ENCODE data around the gene ITGAE. TPM values are rescaled to one million over a fixed set of nuclear protein-coding genes. Genes with fewer than 3 reads are reported as not detected.

ITGAE gene
- polyA plus RNA-seq, 2 of the 4 experiments (the other 2 are of a cell fraction) = 154 to 156 TPM

GRCh38 chr17:3814361-3814760 is 13.4 kb upstream of the ITGAE start:
- ChIA-PET CTCF (interaction anchor here (0.9 to 16.6 kb wide), 4 partner anchors 12 to 137 kb away, joined by 3 to 303 read pairs (median 20); no protein-coding TSS in a partner anchor), POLR2A (interaction anchor here (0.6 to 0.7 kb wide), 3 partner anchors 20 to 209 kb away, joined by 3 to 8 read pairs (median 3); partner anchors contain the start of gene HASPIN)
- Histone ChIP-seq H3K4me2 (no peak overlapping the region), H3K4me3 (no peak overlapping the region), H3K4me1 (0 out of 3 replicates have a peak, but pooled peaks cover under 1% of the 10 kb centered on the region), H3K9me3 (no peaks in the 10 kb centered on the region), H3K27ac (no peak overlapping the region)
- DNase-seq (ENCODE audit: low read depth in 1 of 2, low spot score in 1 of 2) (no peak), FAIRE-seq (no peak), ATAC-seq (no peak)
- TF ChIP-seq EHMT2 (IDR thresholded peaks at IDR 0.05; ENCODE audit: low read depth) = no peak
- TF ChIP-seq HDAC2 (IDR thresholded peaks at IDR 0.05) = no peak
- no peak for TF ChIP-seq MAFK (IDR thresholded peaks at IDR 0.05; ENCODE audit: partially characterized antibody)
- TF ChIP-seq POLR2A (IDR thresholded peaks at IDR 0.05; ENCODE audit: low read length) = no peak
- TF ChIP-seq TP53 (CRISPR knock-in tag; IDR thresholded peaks at IDR 0.05) = no peak
- TF ChIP-seq HOXB13 (CRISPR knock-in tag; IDR thresholded peaks at IDR 0.05; ENCODE audit: low read depth) = no peak
- no peak for TF ChIP-seq ESRRA (IDR thresholded peaks at IDR 0.05; ENCODE audit: borderline replicate concordance, low read length)
- no peak for TF ChIP-seq RCOR1 (IDR thresholded peaks at IDR 0.05; ENCODE audit: low read depth, low read length)
- TF ChIP-seq ZNF302 (CRISPR knock-in tag; IDR thresholded peaks at IDR 0.05) = no peak
- no peak for TF ChIP-seq NFE2L2 (conservative IDR thresholded peaks at IDR 0.05; ENCODE audit: low read length)
- no peak for TF ChIP-seq BCL3 (IDR thresholded peaks at IDR 0.05)
- TF ChIP-seq HOXA7 (CRISPR knock-in tag; IDR thresholded peaks at IDR 0.05) = no peak
- no peak for TF ChIP-seq CEBPB (IDR thresholded peaks at IDR 0.05)
- TF ChIP-seq SMC3 (IDR thresholded peaks at IDR 0.05) = no peak
- TF ChIP-seq ZSCAN20 (CRISPR knock-in tag; IDR thresholded peaks at IDR 0.05) = no peak
- TF ChIP-seq FOSL2 (IDR thresholded peaks at IDR 0.05) = no peak
- TF ChIP-seq FOSL2 (CRISPR knock-in tag; IDR thresholded peaks at IDR 0.05) = no peak
- TF ChIP-seq HES2 (IDR thresholded peaks at IDR 0.05) = no peak
- TF ChIP-seq CTCF (IDR thresholded peaks at IDR 0.05) = no peak
- no peak for TF ChIP-seq JUN (IDR thresholded peaks at IDR 0.05)
- WGBS (ENCODE audit: missing lambda C conversion rate) = 95% methylated on average over 13 of the region's 13 CpGs

- ATAC-seq (no peak), FAIRE-seq (no peak), DNase-seq (ENCODE audit: low read depth in 1 of 2, low spot score in 1 of 2) (no peak)
- ChIA-PET CTCF (interaction anchor here (5.4 to 16.6 kb wide), 4 partner anchors 13 to 77 kb away, joined by 33 to 303 read pairs (median 60); partner anchors contain the start of gene NCBP3), POLR2A (no interaction called here)
- Histone ChIP-seq H3K4me2 (no peak overlapping the region), H3K4me3 (no peak overlapping the region), H3K9me3 (no peaks in the 10 kb centered on the region), H3K27ac (no peak overlapping the region), H3K4me1 (0 out of 3 replicates have a peak, but pooled peaks cover 4% of the 10 kb centered on the region)
- 91% methylated on average over 15 of the region's 15 CpGs for WGBS (ENCODE audit: missing lambda C conversion rate)
- no peak for TF ChIP-seq SMC3 (IDR thresholded peaks at IDR 0.05)
- no peak for TF ChIP-seq HMGXB4 (CRISPR knock-in tag; IDR thresholded peaks at IDR 0.05; ENCODE audit: borderline replicate concordance)
- TF ChIP-seq BCL3 (IDR thresholded peaks at IDR 0.05) = no peak
- TF ChIP-seq TFCP2L1 (CRISPR knock-in tag; IDR thresholded peaks at IDR 0.05) = no peak
- TF ChIP-seq REST (IDR thresholded peaks at IDR 0.05) = no peak
- TF ChIP-seq GATA3 (IDR thresholded peaks at IDR 0.05; ENCODE audit: borderline replicate concordance) = no peak
- no peak for TF ChIP-seq JUN (IDR thresholded peaks at IDR 0.05)
- TF ChIP-seq POLR2A (IDR thresholded peaks at IDR 0.05; ENCODE audit: low read length) = no peak
- no peak for TF ChIP-seq MAX (IDR thresholded peaks at IDR 0.05)
- no peak for TF ChIP-seq CHD2 (IDR thresholded peaks at IDR 0.05; ENCODE audit: low read length, partially characterized antibody)
- no peak for TF ChIP-seq NPAS2 (CRISPR knock-in tag; IDR thresholded peaks at IDR 0.05; ENCODE audit: borderline replicate concordance)
- no peak for TF ChIP-seq RCOR1 (IDR thresholded peaks at IDR 0.05; ENCODE audit: low read depth, low read length)
These were observed 12.2 kb upstream of the ITGAE start for GRCh38 chr17:3813171-3813570.

Measured in A549 (cell line).